ENCODE results near the gene GDI2. TPM values are rescaled to one million over a fixed set of nuclear protein-coding genes. Genes with fewer than 3 reads are reported as not detected.
"Not testable (repeated sequence)": the region's sequence is repeated elsewhere in the genome, so short reads cannot be mapped to it uniquely, and the experiment has no call there.

Gene GDI2
- polyA plus RNA-seq, 6 donors from 2014 or later: 380 to 482 (median 401) TPM

- Mint-ChIP-seq H3K27me3 (no peaks in the 10 kb centered on the region), H3K9me3 (no peaks in the 10 kb centered on the region), H3K4me3 (peak overlapping the region in 2 of 8 donors; percentile 1 to 7), H3K27ac (peak overlapping the region in 5 of 6 donors; percentile 16 to 90 (median 24)), H3K36me3 (peaks cover 0 to 24% of the 10 kb centered on the region in 2 donors), H3K4me1 (peaks cover 39 to 73% (median 56%) of the 10 kb centered on the region in 3 donors)
- no peak for ATAC-seq (ENCODE audit: low read depth in 2 of 2)
- DNase-seq: no peak
Observed at GRCh38 chr10:5804386-5804785, 8.8 kb downstream of the GDI2 start.

- no peak for DNase-seq
- Mint-ChIP-seq H3K4me3 (no peak overlapping the region), H3K36me3 (peaks cover 8 to 15% of the 10 kb centered on the region in 2 donors), H3K9me3 (no peaks in the 10 kb centered on the region), H3K27me3 (no peaks in the 10 kb centered on the region), H3K4me1 (peaks cover 22 to 42% (median 35%) of the 10 kb centered on the region in 3 donors), H3K27ac (peak overlapping the region in 3 of 6 donors; percentile 16 to 84 (median 76))
- ATAC-seq (ENCODE audit: low read depth in 2 of 2): no peak
Observed at GRCh38 chr10:5800782-5801181, 12.5 kb downstream of the GDI2 start.

GRCh38 chr10:5794236-5794635 lies 19.0 kb downstream of the GDI2 start:
- ATAC-seq (ENCODE audit: low read depth in 2 of 2): no peak
- DNase-seq: no peak
- Mint-ChIP-seq H3K27me3 (no peaks in the 10 kb centered on the region), H3K27ac (peak overlapping the region in 3 of 6 donors; percentile 20 to 71 (median 69)), H3K36me3 (peaks cover 8 to 22% of the 10 kb centered on the region in 2 donors), H3K9me3 (no peaks in the 10 kb centered on the region), H3K4me1 (peaks cover 4 to 9% (median 4%) of the 10 kb centered on the region in 3 donors), H3K4me3 (no peak overlapping the region)

- H3K27ac Mint-ChIP-seq: peak overlapping the region in 3 of 6 donors; percentile 50 to 87 (median 60)
- ATAC-seq (ENCODE audit: low read depth in 2 of 2) (no peak), DNase-seq (no peak)
- no peak overlapping the region for H3K4me3 Mint-ChIP-seq
- peaks cover 18 to 32% of the 10 kb centered on the region in 2 donors for H3K36me3 Mint-ChIP-seq
- no peaks in the 10 kb centered on the region for H3K27me3 Mint-ChIP-seq
- no peaks in the 10 kb centered on the region for H3K9me3 Mint-ChIP-seq
- H3K4me1 Mint-ChIP-seq: peaks cover 3 to 7% (median 5%) of the 10 kb centered on the region in 3 donors
Observed at GRCh38 chr10:5789626-5790025, 23.6 kb downstream of the GDI2 start.

GRCh38 chr10:5788969-5789368 lies 24.3 kb downstream of the GDI2 start:
- H3K4me1 Mint-ChIP-seq: peaks cover 4 to 10% (median 7%) of the 10 kb centered on the region in 3 donors
- DNase-seq (no peak), ATAC-seq (ENCODE audit: low read depth in 2 of 2) (no peak)
- no peaks in the 10 kb centered on the region for H3K27me3 Mint-ChIP-seq
- H3K4me3 Mint-ChIP-seq: no peak overlapping the region
- H3K27ac Mint-ChIP-seq: peak overlapping the region in 2 of 6 donors; percentile 50 to 60
- H3K36me3 Mint-ChIP-seq: peaks cover 25 to 39% of the 10 kb centered on the region in 2 donors
- H3K9me3 Mint-ChIP-seq: no peaks in the 10 kb centered on the region

- no peak overlapping the region for H3K4me3 Mint-ChIP-seq
- peaks cover 16 to 45% (median 38%) of the 10 kb centered on the region in 3 donors for H3K4me1 Mint-ChIP-seq
- peaks cover 0 to 1% (median 0%) of the 10 kb centered on the region in 7 donors for H3K9me3 Mint-ChIP-seq
- H3K27me3 Mint-ChIP-seq: no peaks in the 10 kb centered on the region
- peak overlapping the region in 5 of 6 donors; percentile 24 to 76 (median 69) for H3K27ac Mint-ChIP-seq
- ATAC-seq (ENCODE audit: low read depth in 2 of 2): no peak
- H3K36me3 Mint-ChIP-seq: peaks cover 37 to 39% of the 10 kb centered on the region in 2 donors
- no peak for DNase-seq
Observed at GRCh38 chr10:5783300-5783699, 29.9 kb downstream of the GDI2 start.

GRCh38 chr10:5782174-5782573 lies 31.1 kb downstream of the GDI2 start:
- ATAC-seq (ENCODE audit: low read depth in 2 of 2) (no peak), DNase-seq (no peak)
- peaks cover 30 to 39% of the 10 kb centered on the region in 2 donors for H3K36me3 Mint-ChIP-seq
- peaks cover 0 to 1% (median 0%) of the 10 kb centered on the region in 7 donors for H3K9me3 Mint-ChIP-seq
- H3K27me3 Mint-ChIP-seq: no peaks in the 10 kb centered on the region
- no peak overlapping the region for H3K4me3 Mint-ChIP-seq
- H3K27ac Mint-ChIP-seq: peak overlapping the region in 5 of 6 donors; percentile 21 to 79 (median 70)
- H3K4me1 Mint-ChIP-seq: peaks cover 14 to 44% (median 44%) of the 10 kb centered on the region in 3 donors

- peaks cover 0 to 1% (median 0%) of the 10 kb centered on the region in 7 donors for H3K9me3 Mint-ChIP-seq
- DNase-seq (no peak), ATAC-seq (ENCODE audit: low read depth in 2 of 2) (peak in 1 of 2 donors; percentile 31)
- H3K27ac Mint-ChIP-seq: peak overlapping the region in 3 of 6 donors; percentile 16 to 83 (median 43)
- H3K4me3 Mint-ChIP-seq: no peak overlapping the region
- peaks cover 29 to 68% (median 64%) of the 10 kb centered on the region in 3 donors for H3K4me1 Mint-ChIP-seq
- peaks cover 35 to 38% of the 10 kb centered on the region in 2 donors for H3K36me3 Mint-ChIP-seq
- H3K27me3 Mint-ChIP-seq: no peaks in the 10 kb centered on the region
Observed at GRCh38 chr10:5779730-5780129, 33.5 kb downstream of the GDI2 start.

- H3K4me3 Mint-ChIP-seq; DNase-seq; ATAC-seq (ENCODE audit: low read depth in 2 of 2); H3K9me3 Mint-ChIP-seq; H3K27me3 Mint-ChIP-seq: not testable (repeated sequence)
- H3K36me3 Mint-ChIP-seq: peaks cover 23 to 27% of the 10 kb centered on the region in 2 donors
- H3K4me1 Mint-ChIP-seq: peaks cover 31 to 72% (median 69%) of the 10 kb centered on the region in 3 donors
- peak overlapping the region in 5 of 6 donors; percentile 11 to 90 (median 61) for H3K27ac Mint-ChIP-seq
Observed at GRCh38 chr10:5777758-5778157, 35.5 kb downstream of the GDI2 start.

- Mint-ChIP-seq H3K27ac (peak overlapping the region in 3 of 6 donors; percentile 77 to 85 (median 82)), H3K9me3 (no peaks in the 10 kb centered on the region), H3K36me3 (peaks cover 18 to 20% of the 10 kb centered on the region in 2 donors), H3K4me3 (peak overlapping the region in 2 of 8 donors; percentile 9 to 25), H3K4me1 (peaks cover 28 to 65% (median 64%) of the 10 kb centered on the region in 3 donors), H3K27me3 (no peaks in the 10 kb centered on the region)
- DNase-seq (no peak), ATAC-seq (ENCODE audit: low read depth in 2 of 2) (no peak)
Observed at GRCh38 chr10:5776881-5777197, 36.4 kb downstream of the GDI2 start.

- ATAC-seq (ENCODE audit: low read depth in 2 of 2) (no peak), DNase-seq (no peak)
- Mint-ChIP-seq H3K27ac (peak overlapping the region in 5 of 6 donors; percentile 77 to 93 (median 85)), H3K9me3 (no peaks in the 10 kb centered on the region), H3K27me3 (no peaks in the 10 kb centered on the region), H3K36me3 (peaks cover 17 to 20% of the 10 kb centered on the region in 2 donors), H3K4me3 (peak overlapping the region in 5 of 8 donors; percentile 9 to 75 (median 32)), H3K4me1 (peaks cover 28 to 65% (median 62%) of the 10 kb centered on the region in 3 donors)
Observed at GRCh38 chr10:5776136-5776880, 36.9 kb downstream of the GDI2 start.

GRCh38 chr10:5775685-5776084 lies 37.5 kb downstream of the GDI2 start:
- H3K4me1 Mint-ChIP-seq: peaks cover 28 to 63% (median 58%) of the 10 kb centered on the region in 3 donors
- H3K36me3 Mint-ChIP-seq: peaks cover 17 to 20% of the 10 kb centered on the region in 2 donors
- H3K27ac Mint-ChIP-seq: peak overlapping the region; percentile 77 to 93 (median 88)
- H3K27me3 Mint-ChIP-seq: no peaks in the 10 kb centered on the region
- DNase-seq: peak; percentile 49
- ATAC-seq (ENCODE audit: low read depth in 2 of 2): peak; percentile 93 to 96
- H3K4me3 Mint-ChIP-seq: peak overlapping the region in 5 of 8 donors; percentile 32 to 75 (median 62)
- H3K9me3 Mint-ChIP-seq: no peaks in the 10 kb centered on the region

- DNase-seq (no peak), ATAC-seq (ENCODE audit: low read depth in 2 of 2) (no peak)
- Mint-ChIP-seq H3K27ac (peak overlapping the region; percentile 47 to 93 (median 75)), H3K36me3 (peaks cover 17 to 20% of the 10 kb centered on the region in 2 donors), H3K9me3 (no peaks in the 10 kb centered on the region), H3K4me1 (peaks cover 30 to 63% (median 58%) of the 10 kb centered on the region in 3 donors), H3K4me3 (peak overlapping the region in 3 of 8 donors; percentile 47 to 75 (median 66)), H3K27me3 (no peaks in the 10 kb centered on the region)
Observed at GRCh38 chr10:5774987-5775620, 38.1 kb downstream of the GDI2 start.

All from naive B cell (primary cell).